HG02970 (cell line): ENCODE results near the gene SARS1.

Source experiments
- ATAC-seq: cut with Tn5 transposase; IDR thresholded peaks from one replicate; pipeline ENCODE4 v1.9.1; 2021; ENCODE audit warnings: mild to moderate bottlenecking, moderate library complexity, moderate number of reproducible peaks; ENCODE audit not compliant: unreplicated experiment, low FRiP score

SARS1 gene

GRCh38 chr1:109225308-109225707 lies 11.6 kb downstream of the SARS1 start:
- ATAC-seq = no peak

DNA sequence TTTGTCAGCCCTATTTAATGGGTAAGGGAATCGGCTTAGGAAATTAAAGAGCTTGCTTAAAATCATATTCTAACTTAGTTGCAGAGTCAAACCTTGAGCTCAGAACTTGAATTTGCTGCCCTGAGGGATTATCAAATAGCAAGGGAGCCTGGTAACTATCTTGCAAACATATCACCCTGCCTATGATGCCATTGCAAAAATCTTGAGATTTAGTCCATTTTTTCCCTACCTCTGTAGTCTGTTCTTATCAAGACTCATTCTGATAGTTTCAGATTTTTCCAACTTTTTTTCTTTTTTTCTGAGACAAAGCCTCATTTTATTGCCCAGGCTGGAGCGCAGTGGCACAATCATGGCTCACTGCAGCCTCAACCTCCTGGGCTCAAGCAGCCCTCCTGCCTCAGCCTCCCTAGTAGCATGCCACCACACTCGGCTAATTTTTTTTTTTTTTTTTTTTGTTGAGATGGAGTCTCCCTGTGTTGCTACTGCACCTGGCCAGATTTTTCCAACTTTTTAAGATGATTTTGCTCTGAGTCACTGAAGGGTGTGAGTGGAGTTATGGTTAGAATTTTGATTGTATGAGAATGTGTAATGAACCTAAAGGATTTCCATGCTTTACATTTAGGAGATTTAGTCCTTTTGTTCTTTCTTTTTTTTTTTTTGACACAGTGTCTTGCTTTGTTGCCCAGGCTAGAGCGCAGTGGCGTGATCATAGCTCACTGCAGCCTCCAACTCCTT lies 12.2 kb downstream of the SARS1 start:
- ATAC-seq = no peak

GRCh38 chr1:109228167-109228566 lies 14.4 kb downstream of the SARS1 start:
- no peak for ATAC-seq

DNA sequence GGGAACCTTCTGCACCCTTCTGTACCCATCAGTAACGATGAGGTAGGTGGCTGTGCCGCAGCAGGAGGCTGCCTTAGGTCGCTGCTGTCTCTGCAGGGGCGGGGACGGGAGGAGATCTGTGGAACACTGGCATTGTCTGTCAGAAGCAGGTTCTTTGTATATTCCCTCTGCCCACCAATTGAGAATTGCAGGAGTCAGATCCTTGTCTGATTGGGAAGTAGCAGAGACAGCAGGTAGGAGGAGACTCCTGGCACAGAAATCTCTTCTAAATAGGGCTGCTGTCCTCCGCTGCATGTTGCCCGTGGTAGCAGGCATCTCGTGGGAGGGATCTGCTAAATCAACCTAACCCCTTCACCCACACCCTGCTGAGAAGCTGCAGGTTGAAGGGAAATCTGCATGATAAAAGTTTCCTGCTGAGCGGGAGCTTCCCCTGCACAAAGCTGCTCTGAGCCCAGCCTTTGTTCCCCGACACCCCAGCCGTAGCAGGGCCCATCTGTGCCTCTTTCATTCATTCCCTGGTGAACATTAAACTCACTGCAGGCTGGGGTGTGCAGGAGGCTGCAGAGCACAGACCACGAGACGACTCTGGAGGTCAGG lies 15.9 kb downstream of the SARS1 start:
- ATAC-seq = no peak

- no peak for ATAC-seq
These were observed 17.3 kb downstream of the SARS1 start for GRCh38 chr1:109231066-109231465.

DNA sequence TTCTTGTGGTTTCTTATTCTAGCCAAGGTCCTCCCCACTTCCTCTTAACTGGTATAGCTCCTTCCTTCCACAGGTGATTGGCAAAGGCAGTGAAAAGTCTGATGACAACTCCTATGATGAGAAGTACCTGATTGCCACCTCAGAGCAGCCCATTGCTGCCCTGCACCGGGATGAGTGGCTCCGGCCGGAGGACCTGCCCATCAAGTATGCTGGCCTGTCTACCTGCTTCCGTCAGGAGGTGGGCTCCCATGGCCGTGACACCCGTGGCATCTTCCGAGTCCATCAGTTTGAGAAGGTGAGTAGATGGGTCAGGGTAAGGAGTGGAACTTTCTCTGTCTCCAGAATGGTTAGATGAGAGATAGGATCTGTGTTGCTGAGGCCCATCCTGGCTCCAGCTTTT lies 21.4 kb downstream of the SARS1 start:
- ATAC-seq = no peak

DNA sequence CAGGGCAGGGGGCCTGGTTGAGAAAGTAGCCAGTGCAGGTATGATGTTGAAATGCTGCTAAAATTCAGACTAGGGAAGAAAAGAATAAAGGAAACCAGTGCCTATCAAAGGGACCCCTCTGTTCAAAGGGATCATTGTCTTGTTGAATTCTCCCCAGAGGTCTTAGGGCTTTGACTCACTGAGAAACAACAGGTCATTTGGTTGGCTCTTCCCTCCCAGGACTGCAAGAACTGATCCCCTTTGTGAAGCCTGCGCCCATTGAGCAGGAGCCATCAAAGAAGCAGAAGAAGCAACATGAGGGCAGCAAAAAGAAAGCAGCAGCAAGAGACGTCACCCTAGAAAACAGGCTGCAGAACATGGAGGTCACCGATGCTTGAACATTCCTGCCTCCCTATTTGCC lies 23.8 kb downstream of the SARS1 start:
- no peak for ATAC-seq

DNA sequence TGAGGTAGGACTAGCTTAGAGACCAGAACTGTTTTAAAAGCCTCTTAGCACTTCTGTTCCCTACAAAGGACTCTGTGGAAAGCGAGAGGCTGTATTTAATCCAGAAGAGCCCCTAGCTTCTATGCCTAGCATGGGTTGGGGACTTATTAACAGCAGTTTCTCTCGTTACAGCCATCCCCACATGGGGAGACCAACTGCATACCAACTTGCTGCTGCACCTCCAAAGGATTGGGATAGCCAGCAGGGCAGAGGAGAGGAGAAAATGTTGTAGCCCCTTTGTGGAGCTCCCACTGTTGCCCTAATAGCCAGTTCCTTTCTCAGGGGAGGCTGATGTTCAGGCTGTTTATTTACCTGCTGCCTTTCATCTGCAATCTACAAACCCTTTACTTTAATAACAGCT lies 24.7 kb downstream of the SARS1 start:
- no peak for ATAC-seq

- ATAC-seq = no peak
These were observed 25.3 kb downstream of the SARS1 start for GRCh38 chr1:109239047-109239408.

GRCh38 chr1:109239409-109240068 lies 25.8 kb downstream of the SARS1 start:
- no peak for ATAC-seq

- ATAC-seq = no peak
These were observed 26.7 kb downstream of the SARS1 start for GRCh38 chr1:109240158-109241152.

GRCh38 chr1:109241344-109241743 lies 27.6 kb downstream of the SARS1 start:
- ATAC-seq = no peak

- no peak for ATAC-seq
These were observed 28.2 kb downstream of the SARS1 start for GRCh38 chr1:109241841-109242345.

- ATAC-seq = no peak
These were observed 28.7 kb downstream of the SARS1 start for GRCh38 chr1:109242387-109242786.

- no peak for ATAC-seq
These were observed 29.5 kb downstream of the SARS1 start for GRCh38 chr1:109243221-109243620.

DNA sequence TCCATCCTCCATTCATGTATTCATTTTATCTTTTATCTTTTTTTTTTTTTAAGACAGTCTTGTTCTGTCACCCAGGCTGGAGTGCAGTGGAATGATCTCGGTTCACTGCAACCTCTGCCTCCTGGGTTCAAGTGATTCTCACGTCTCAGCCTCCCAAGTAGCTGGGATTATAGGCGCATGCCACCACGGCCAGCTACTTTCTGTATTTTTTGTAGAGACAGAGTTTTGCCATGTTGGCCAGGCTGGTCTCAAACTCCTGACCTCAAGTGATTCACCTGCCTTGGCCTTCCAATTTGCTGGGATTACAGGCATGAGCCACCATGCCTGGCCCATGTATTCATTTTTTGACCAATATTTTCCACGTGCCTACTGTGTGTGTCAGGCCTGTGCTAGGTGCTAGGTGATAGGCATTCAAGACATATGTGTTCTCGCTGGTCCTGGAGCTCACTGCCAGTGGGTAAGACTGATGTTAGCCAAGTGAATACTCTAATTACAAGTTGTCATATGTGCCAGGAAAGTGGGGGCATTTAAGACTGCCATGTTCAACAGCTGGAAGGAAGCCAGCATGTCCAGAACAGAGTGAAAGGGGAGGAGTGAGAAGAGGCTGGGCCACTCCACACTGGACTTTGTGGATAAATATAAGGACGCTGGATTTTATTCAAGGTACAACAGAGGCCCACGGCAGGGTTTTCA lies 30.3 kb downstream of the SARS1 start:
- ATAC-seq = no peak

GRCh38 chr1:109246141-109246551 lies 32.4 kb downstream of the SARS1 start:
- ATAC-seq = no peak

GRCh38 chr1:109247401-109248365 lies 34.0 kb downstream of the SARS1 start:
- ATAC-seq = no peak

GRCh38 chr1:109248444-109248796 lies 34.7 kb downstream of the SARS1 start:
- ATAC-seq = no peak
